22Rv1 (cell line): Measurements from ENCODE around the gene LCP2.

ENCODE experiments used
- ZFX ChIP-seq: fragments of 450-650 bp; IDR thresholded peaks from 2 replicates; pipeline ENCODE4 v1.6.1; 2017; ENCODE audit warnings: antibody characterized with exemption, borderline replicate concordance
- TF ChIP-seq, protein P1 (sequence below): fragments of 450-650 bp; IDR thresholded peaks from 2 replicates; pipeline ENCODE4 v1.5.1; 2017; ENCODE audit warnings: mild to moderate bottlenecking

DNA sequence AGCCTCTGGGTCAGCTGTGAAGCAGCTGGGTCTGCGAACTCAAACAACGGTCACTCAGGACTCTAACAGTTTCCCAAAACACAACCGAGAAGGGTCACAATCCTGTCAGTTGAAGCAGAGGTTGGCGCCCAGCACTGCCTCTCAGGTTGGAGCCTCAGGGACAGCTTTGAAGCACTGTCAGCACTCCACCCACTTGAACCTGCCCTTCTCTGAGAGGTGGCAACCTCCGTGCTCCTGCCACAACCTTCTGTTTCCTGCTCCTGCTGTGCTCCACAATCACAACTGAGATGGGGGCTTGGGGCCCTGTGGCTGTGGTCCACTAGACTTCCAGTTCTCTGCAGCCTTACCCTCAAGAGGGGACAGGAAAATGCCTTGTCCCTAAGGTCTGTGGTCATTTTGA lies 21.7 kb upstream of the LCP2 start:
- TF ChIP-seq, protein P1, sequence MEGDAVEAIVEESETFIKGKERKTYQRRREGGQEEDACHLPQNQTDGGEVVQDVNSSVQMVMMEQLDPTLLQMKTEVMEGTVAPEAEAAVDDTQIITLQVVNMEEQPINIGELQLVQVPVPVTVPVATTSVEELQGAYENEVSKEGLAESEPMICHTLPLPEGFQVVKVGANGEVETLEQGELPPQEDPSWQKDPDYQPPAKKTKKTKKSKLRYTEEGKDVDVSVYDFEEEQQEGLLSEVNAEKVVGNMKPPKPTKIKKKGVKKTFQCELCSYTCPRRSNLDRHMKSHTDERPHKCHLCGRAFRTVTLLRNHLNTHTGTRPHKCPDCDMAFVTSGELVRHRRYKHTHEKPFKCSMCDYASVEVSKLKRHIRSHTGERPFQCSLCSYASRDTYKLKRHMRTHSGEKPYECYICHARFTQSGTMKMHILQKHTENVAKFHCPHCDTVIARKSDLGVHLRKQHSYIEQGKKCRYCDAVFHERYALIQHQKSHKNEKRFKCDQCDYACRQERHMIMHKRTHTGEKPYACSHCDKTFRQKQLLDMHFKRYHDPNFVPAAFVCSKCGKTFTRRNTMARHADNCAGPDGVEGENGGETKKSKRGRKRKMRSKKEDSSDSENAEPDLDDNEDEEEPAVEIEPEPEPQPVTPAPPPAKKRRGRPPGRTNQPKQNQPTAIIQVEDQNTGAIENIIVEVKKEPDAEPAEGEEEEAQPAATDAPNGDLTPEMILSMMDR: no peak
- TF ChIP-seq ZFX: no peak
